Hematopoietic multipotent progenitor cell (in vitro differentiated cells): ENCODE data around the gene FBXW8. TPM values are rescaled to one million over a fixed set of nuclear protein-coding genes. Genes with fewer than 3 reads are reported as not detected.

Source experiments
- DNase-seq, 3 donors: peaks; one replicate each; pipeline ENCODE4 v3.0.0-alpha.2; 2011 to 2015; ENCODE audit warnings: low read depth in 2 of 3, low spot score in 2 of 3
- total RNA-seq: library from RNA; depleted of rRNA; stranded (reverse); fragments of >200 nt; gene quantifications from one replicate; pipeline ENCODE4 v1.2.3, GENCODE V29; 2012

The FBXW8 gene
- total RNA-seq, 1 donor: 18.9 TPM

- DNase-seq: no peak
These were observed 11.6 kb downstream of the FBXW8 start for GRCh38 chr12:116922194-116922897.

DNA sequence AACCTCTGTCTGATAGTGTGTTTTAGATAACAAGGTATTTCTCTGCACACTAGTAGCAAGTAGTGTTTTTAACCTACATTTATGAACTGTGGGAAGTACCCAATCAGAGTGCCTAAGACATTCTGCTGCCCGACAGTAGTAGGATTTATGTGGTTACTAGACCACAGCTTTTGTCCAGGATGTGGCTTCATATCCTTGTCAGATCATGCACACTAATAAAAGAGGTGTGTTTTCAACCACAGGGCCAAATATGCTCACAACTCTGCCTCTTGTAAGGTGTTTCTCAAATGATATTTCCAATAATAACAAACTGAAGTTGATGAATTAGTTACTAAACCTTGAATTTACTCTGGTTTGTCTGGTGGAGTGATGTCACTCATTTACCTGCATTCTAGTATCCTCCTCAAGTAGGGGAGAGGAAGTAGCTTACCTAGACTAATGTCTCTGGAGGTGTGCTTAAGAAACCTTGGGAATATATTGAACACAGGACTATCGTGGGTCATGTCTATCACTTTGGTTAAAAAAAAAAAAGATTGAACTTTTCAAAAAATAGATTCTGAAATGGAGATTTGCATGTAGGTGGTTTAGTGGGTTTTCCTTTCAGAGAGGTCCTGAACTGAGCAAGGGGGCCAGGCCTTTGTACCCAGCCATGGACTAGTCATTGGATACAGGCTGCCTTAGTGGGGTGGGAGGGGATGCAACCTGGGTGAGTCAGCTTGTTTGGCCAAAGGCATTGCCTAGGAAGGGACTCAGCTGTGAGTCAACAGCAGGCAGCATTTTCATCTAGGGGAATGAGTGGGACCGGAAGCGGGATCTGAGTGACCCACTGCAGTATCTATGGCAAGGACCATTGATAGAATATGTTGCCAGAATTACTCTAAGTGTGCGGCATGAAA is 14.1 kb downstream of the FBXW8 start:
- DNase-seq: peak; percentile 44 to 88 (median 66)

- no peak for DNase-seq
These were observed 15.8 kb downstream of the FBXW8 start for GRCh38 chr12:116926283-116927243.

DNA sequence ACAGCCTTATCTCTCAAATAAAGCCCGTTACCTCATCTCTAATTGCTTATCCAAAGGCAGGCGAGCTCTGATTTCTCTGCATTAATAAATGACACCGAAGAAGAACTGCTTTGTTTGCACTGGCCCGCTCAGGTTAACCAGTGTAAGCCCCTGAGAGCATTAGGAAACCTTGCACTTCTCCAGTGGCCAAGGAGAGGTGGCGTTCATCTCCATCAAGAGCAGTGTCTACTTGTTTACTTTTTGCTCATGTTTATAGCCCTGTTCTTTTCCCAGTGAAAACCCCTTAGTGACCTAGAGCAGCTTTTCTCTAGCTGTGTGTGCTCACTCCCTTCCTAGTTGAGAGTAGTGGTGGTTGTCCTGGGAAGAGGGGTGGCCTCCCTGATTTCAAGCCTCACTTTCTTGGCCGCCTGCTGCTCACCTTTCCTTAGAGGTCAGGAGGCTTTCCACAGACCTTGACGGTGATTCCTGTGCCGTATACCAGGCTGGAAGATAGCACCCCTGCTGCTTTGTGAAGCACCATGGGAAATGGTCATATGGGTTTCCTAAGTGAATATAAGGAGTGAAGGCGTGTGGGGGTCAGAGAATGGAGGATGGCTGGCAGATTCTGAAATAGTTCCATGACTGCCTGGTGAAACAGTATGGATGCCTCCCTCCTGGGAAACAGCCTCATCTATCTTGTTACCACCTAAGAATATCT is 16.6 kb downstream of the FBXW8 start:
- no peak for DNase-seq

DNA sequence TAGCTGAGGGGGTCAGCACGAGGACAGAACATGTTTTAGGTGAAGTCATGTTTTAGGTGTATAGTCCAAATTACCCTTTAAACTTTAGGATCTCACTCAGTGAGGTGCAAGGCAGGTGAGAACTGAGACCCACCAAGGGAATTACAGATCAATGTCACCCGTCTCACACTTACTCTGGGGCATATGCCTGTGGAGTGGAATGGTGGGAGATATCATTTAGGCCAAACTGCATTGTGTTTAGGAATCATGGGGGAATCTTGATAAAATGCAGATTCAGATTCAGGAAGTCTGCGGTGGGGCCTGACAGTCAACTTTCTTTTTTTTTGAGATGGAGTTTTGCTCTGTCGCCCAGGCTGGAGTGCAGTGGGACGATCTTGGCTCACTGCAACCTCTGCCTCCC is 17.8 kb downstream of the FBXW8 start:
- DNase-seq: no peak

DNA sequence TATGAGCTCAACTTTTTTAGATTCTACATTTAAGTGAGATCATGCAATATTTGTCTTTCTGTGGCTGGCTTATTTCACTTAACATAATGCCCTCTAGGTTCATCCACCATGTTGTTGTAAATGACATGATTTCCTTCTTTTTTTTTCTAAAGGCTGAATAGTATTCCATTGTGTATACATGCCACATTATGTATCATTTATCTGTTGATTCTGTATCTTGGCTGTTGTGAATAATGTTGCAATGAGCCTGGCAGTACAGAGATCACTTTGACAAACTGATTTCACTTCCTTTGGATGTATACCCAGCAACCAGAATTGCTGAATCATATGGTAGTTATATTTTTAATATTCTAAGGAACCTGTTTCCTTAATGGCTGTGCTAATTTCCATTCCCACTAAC is 19.1 kb downstream of the FBXW8 start:
- no peak for DNase-seq

- no peak for DNase-seq
These were observed 20.9 kb downstream of the FBXW8 start for GRCh38 chr12:116931665-116932064.

- no peak for DNase-seq
These were observed 22.3 kb downstream of the FBXW8 start for GRCh38 chr12:116933091-116933490.

- no peak for DNase-seq
These were observed 22.9 kb downstream of the FBXW8 start for GRCh38 chr12:116933512-116934246.

DNA sequence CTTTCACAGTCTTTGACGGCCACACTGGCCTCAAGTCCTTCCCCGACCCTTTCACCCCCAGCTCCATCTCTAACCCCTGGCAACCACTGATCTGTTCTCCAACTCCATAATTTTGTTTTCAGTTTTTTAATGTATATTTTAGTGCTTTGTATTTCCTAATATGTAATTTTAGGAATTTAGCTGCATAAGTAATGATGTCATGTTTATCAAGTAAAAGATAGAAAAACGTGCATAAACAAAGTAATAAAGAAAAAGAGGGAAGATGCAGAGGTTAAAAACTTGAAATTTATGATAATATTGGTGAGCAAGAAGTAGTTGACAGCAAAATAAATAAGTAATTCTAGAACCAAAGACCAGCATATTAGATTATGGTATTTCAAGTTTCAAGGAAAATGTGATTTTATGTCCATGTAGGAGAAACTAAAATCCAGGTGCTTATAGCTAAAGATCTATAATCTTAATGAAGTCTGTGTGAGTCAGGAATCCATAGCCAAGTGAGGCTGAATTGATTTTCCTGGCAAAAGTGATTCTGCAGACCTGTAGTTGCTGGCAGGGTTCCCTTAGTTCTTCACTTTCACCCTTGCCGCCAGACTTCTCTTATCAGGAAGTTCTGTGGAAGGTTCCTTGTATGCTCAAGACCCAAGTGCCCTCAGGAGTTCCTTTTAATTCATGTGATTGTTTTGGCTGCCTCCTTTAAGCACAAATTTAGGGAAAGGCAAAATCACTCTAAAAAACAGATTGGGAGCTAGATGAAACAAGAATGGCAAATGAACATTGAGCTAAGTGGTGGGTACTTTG is 24.4 kb downstream of the FBXW8 start:
- DNase-seq: peak in 1 of 3 donors; percentile 20

DNA sequence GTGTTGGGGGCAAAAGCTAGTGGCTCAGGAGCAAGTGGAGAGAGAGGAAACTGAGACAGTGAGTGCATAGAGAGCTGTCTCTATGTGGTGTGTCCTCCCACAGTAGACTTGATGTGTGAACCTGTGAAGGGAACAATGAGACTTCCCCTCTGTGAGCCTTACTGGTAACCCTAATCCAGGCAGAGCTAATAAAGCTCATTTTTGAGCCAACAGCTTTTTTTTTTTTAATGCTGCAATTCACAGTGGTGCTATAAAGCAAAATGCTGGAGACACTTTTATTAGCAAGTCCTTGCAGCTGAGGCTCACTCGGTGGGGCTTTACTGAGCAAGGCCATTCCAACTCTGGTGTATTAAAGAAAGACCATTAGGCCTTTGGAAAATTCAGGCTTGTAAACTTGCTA is 26.9 kb downstream of the FBXW8 start:
- no peak for DNase-seq

- no peak for DNase-seq
These were observed 29.0 kb downstream of the FBXW8 start for GRCh38 chr12:116939734-116940133.

- DNase-seq: no peak
These were observed 30.4 kb downstream of the FBXW8 start for GRCh38 chr12:116941188-116941587.

DNA sequence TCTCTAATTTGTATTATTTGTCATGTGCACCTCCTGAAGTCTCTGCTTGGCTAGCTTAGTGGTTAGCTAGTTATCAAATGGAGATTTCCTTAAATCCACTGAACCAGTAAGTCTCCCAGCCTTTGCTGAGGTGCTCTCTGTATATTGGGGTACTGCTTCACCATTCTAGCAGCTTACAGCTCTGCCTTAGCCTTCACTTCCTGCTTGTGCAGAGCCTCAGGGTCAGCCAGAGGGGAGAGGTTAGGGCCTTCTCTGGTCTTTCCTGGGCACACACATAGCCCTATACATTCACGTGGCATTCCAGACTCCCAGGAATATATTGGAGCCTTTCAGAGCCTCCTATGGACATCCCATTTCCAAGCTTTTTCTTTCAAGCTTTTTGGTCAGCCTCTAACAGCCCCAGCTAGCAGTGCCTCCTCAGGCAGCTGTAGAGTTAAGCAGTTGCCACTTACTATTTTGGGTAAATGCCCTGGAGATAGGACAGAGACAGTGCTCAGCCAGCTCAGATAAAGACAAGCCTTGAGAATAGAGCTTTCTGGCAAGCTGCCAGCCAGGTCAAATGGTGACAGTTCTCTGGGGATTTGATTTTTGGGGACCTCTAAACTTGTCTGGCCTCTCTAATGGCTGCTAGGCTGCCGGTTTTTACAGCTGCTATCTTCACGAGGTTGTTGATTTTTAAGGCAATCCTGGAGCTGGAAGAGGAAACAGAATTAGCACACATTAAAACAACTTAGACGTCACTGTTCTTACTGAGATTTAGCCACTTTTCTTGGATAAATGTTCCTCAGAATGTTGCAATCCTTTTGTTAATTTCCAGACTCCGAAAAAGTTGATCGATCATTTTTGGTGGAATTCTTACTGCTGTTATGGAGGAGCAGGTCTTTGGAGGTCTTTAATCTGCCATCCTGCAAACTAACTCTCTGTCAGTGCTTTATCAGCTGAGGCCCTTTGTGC is 32.9 kb downstream of the FBXW8 start:
- no peak for DNase-seq

DNA sequence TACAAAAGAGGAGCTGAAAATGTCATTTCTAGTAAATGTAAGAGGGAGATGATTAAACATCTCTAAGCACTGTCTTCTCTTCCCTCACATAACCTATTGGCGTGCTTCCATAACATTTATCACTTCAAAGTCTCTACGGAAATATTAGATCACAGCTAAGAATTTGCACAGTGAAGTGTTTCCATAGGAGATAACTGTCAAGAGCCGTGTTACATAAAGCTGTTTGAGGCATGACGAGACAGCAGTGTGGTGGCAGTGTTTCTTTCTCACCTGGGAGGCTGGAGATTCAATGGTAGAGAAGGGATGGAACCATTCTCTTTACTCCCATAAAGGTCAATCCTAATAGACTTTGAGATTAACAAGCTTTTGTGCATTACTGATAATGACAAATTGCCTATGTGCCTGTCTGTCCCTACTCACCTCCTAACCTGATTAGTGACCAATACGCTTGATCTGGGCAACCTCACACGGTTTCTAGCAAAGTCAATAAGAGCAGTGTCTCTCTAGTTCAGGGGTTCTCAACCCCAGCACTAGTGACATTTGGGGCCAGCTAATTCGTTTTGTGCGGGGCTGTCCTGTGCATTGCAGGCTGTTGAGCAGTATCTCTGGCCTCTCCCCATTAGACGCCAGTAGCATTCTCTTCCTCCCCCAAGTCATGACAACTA is 35.3 kb downstream of the FBXW8 start:
- no peak for DNase-seq

DNA sequence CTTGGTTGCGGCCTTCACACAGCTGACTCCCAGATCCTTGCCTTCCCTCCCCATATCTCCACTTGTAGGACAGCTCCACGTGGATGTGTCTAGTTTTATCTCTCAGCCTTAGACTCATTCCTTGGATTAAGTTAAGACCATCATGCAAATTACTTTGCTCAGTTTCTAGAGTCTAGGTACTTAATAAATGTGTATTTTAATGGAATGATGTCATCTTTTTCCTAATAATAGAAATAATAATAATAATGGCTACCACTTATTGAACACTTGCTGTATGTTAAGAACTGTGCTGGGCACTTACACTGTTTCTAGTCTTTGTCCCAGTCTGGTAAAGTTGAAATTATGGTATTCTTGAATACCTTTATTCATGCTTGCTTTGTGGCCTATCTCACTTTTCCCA is 37.5 kb downstream of the FBXW8 start:
- no peak for DNase-seq
